ENCODE measurements around the gene SLC8A1. TPM values are rescaled to one million over a fixed set of nuclear protein-coding genes. Genes with fewer than 3 reads are reported as not detected.
"Not testable (repeated sequence)": the region's sequence is repeated elsewhere in the genome, so short reads cannot be mapped to it uniquely, and the experiment has no call there.

SLC8A1 gene
- total RNA-seq, 1 experiment from 2014 or later: 5.4 TPM

GRCh38 chr2:40097691-40098385 is 354.1 kb downstream of the SLC8A1 start:
- peak; percentile 36 for DNase-seq (ENCODE audit: extremely low read depth, low read depth)

- no peak for DNase-seq (ENCODE audit: extremely low read depth, low read depth)
Measured at GRCh38 chr2:40096360-40096759, 355.5 kb downstream of the SLC8A1 start.

GRCh38 chr2:40095000-40095399 is 356.9 kb downstream of the SLC8A1 start:
- DNase-seq (ENCODE audit: extremely low read depth, low read depth): no peak

GRCh38 chr2:40094451-40094850 is 357.4 kb downstream of the SLC8A1 start:
- DNase-seq (ENCODE audit: extremely low read depth, low read depth): no peak

GRCh38 chr2:40093021-40093675 is 358.7 kb downstream of the SLC8A1 start:
- no peak for DNase-seq (ENCODE audit: extremely low read depth, low read depth)

- DNase-seq (ENCODE audit: extremely low read depth, low read depth): no peak
Measured at GRCh38 chr2:40090044-40090443, 361.8 kb downstream of the SLC8A1 start.

GRCh38 chr2:40087927-40088326 is 364.0 kb downstream of the SLC8A1 start:
- DNase-seq (ENCODE audit: extremely low read depth, low read depth): no peak

GRCh38 chr2:40087434-40087833 is 364.5 kb downstream of the SLC8A1 start:
- no peak for DNase-seq (ENCODE audit: extremely low read depth, low read depth)

GRCh38 chr2:40085786-40086185 is 366.1 kb downstream of the SLC8A1 start:
- no peak for DNase-seq (ENCODE audit: extremely low read depth, low read depth)

GRCh38 chr2:40073336-40073735 is 378.6 kb downstream of the SLC8A1 start:
- not testable (repeated sequence) for DNase-seq (ENCODE audit: extremely low read depth, low read depth)

- no peak for DNase-seq (ENCODE audit: extremely low read depth, low read depth)
Measured at GRCh38 chr2:40072442-40073232, 379.3 kb downstream of the SLC8A1 start.

- no peak for DNase-seq (ENCODE audit: extremely low read depth, low read depth)
Measured at GRCh38 chr2:40062381-40062780, 389.5 kb downstream of the SLC8A1 start.

- DNase-seq (ENCODE audit: extremely low read depth, low read depth): no peak
Measured at GRCh38 chr2:40049781-40050180, 402.1 kb downstream of the SLC8A1 start.

- DNase-seq (ENCODE audit: extremely low read depth, low read depth): no peak
Measured at GRCh38 chr2:40048506-40048905, 403.4 kb downstream of the SLC8A1 start.

GRCh38 chr2:40047406-40047805 is 404.5 kb downstream of the SLC8A1 start:
- no peak for DNase-seq (ENCODE audit: extremely low read depth, low read depth)

All from NCI-H460 (cell line).